LNCaP clone FGC (cell line): ENCODE measurements around the gene METAP2.

Experiments
- DNase-seq: peaks from one replicate; pipeline ENCODE4 v3.0.0-alpha.2; 2011; ENCODE audit warnings: low read depth
- H3K4me3 ChIP-seq: 2 replicates; pipeline ENCODE4 v1.5.1; 2011; ENCODE audit warnings: mild to moderate bottlenecking, low read depth, low read length, control low read depth
- CTCF ChIP-seq: IDR thresholded peaks from 2 replicates; pipeline ENCODE4 v1.5.1; 2012; ENCODE audit warnings: mild to moderate bottlenecking; ENCODE audit not compliant: control insufficient read depth, insufficient read depth; ENCODE audit errors: extremely low read depth

The METAP2 gene

GRCh38 chr12:95544756-95545155 is 70.8 kb downstream of the METAP2 start:
- no peak overlapping the region for H3K4me3 ChIP-seq
- TF ChIP-seq CTCF: no peak
- no peak for DNase-seq

- no peak for TF ChIP-seq CTCF
- H3K4me3 ChIP-seq: no peak overlapping the region
- DNase-seq: no peak
Measured at GRCh38 chr12:95545303-95545702, 71.4 kb downstream of the METAP2 start.

GRCh38 chr12:95545731-95546490 is 72.0 kb downstream of the METAP2 start:
- no peak overlapping the region for H3K4me3 ChIP-seq
- no peak for TF ChIP-seq CTCF
- DNase-seq: peak; percentile 28

- H3K4me3 ChIP-seq: no peak overlapping the region
- DNase-seq: no peak
- TF ChIP-seq CTCF: no peak
Measured at GRCh38 chr12:95546491-95546813, 72.5 kb downstream of the METAP2 start.

GRCh38 chr12:95547522-95548055 is 73.6 kb downstream of the METAP2 start:
- H3K4me3 ChIP-seq: no peak overlapping the region
- DNase-seq: no peak
- no peak for TF ChIP-seq CTCF

GRCh38 chr12:95548056-95548538 is 74.1 kb downstream of the METAP2 start:
- DNase-seq: no peak
- H3K4me3 ChIP-seq: no peak overlapping the region
- TF ChIP-seq CTCF: no peak
